Neural cell (in vitro differentiated cells): ENCODE data around the gene DAPK2.

Experiments
- EP300 ChIP-seq: fragments of 450-650 bp; conservative IDR thresholded peaks from 2 replicates; pipeline ENCODE4 v1.6.1; 2014; ENCODE audit warnings: antibody characterized with exemption, mild to moderate bottlenecking, moderate library complexity; ENCODE audit not compliant: poor library complexity, severe bottlenecking
- EZH2 ChIP-seq: fragments of 200-600, 300-800 bp; shearing (Covaris generic), sonication (generic); IDR thresholded peaks from 2 replicates; pipeline ENCODE4 v1.6.1; 2014; ENCODE audit warnings: antibody characterized with exemption, low read length, borderline replicate concordance, mild to moderate bottlenecking; ENCODE audit not compliant: insufficient read depth, poor library complexity, severe bottlenecking
- MXI1 ChIP-seq: fragments of 450-650 bp; conservative IDR thresholded peaks from 2 replicates; pipeline ENCODE4 v1.6.1; 2014; ENCODE audit warnings: antibody characterized with exemption, mild to moderate bottlenecking; ENCODE audit not compliant: poor library complexity, severe bottlenecking
- POLR2AphosphoS5 ChIP-seq: IDR thresholded peaks from 2 replicates; pipeline ENCODE4 v1.6.1; 2012
- RAD21 ChIP-seq: fragments of 450-650 bp; conservative IDR thresholded peaks from 2 replicates; pipeline ENCODE4 v1.6.1; 2014; ENCODE audit warnings: antibody characterized with exemption, mild to moderate bottlenecking, moderate library complexity
- SMC3 ChIP-seq: fragments of 450-650 bp; conservative IDR thresholded peaks from 2 replicates; pipeline ENCODE4 v1.6.1; 2014; ENCODE audit warnings: antibody characterized with exemption, mild to moderate bottlenecking, moderate library complexity; ENCODE audit not compliant: poor library complexity
- TAF1 ChIP-seq: IDR thresholded peaks from 2 replicates; pipeline ENCODE4 v1.6.1; 2012; ENCODE audit warnings: low read depth
- TF ChIP-seq, protein P1 (sequence below): fragments of 450-650 bp; IDR thresholded peaks from 2 replicates; pipeline ENCODE4 v1.5.1; 2014; ENCODE audit warnings: antibody characterized with exemption, mild to moderate bottlenecking, moderate library complexity; ENCODE audit not compliant: poor library complexity, severe bottlenecking
- TF ChIP-seq, protein P2 (sequence below): IDR thresholded peaks from 2 replicates; pipeline ENCODE4 v1.6.1; 2012; ENCODE audit warnings: borderline replicate concordance

DNA sequence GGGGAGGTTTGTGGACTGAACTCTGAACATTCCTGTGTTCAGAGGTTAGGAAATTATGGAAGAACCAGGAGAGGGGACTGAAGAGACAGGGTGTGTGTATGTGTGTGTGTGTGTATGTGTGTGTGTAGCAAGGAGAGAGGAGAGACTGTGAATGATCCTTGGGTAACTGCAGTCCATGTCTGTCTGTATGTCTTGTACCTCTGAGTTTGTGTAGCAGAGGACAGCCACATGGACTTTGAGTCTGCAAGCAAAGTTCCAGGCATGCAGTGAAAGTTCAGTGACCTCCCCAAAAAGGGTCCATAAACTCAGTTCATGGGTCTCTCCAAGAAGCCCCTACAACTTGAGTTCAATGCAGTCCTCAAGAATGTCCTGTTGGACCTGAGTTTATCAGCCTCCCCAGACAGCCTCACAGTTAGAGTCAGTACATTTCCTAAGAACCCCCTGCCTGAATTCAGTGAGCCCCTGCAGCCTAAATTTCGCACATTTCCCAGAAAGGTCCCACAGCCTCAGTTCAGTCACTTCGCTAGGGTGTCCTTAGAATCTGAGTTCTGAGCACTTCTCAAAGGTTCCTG is 184.3 kb downstream of the DAPK2 start:
- TF ChIP-seq, protein P1, sequence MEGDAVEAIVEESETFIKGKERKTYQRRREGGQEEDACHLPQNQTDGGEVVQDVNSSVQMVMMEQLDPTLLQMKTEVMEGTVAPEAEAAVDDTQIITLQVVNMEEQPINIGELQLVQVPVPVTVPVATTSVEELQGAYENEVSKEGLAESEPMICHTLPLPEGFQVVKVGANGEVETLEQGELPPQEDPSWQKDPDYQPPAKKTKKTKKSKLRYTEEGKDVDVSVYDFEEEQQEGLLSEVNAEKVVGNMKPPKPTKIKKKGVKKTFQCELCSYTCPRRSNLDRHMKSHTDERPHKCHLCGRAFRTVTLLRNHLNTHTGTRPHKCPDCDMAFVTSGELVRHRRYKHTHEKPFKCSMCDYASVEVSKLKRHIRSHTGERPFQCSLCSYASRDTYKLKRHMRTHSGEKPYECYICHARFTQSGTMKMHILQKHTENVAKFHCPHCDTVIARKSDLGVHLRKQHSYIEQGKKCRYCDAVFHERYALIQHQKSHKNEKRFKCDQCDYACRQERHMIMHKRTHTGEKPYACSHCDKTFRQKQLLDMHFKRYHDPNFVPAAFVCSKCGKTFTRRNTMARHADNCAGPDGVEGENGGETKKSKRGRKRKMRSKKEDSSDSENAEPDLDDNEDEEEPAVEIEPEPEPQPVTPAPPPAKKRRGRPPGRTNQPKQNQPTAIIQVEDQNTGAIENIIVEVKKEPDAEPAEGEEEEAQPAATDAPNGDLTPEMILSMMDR, result no peak
- TF ChIP-seq RAD21, result no peak
- TF ChIP-seq EZH2, result no peak
- TF ChIP-seq, protein P2, sequence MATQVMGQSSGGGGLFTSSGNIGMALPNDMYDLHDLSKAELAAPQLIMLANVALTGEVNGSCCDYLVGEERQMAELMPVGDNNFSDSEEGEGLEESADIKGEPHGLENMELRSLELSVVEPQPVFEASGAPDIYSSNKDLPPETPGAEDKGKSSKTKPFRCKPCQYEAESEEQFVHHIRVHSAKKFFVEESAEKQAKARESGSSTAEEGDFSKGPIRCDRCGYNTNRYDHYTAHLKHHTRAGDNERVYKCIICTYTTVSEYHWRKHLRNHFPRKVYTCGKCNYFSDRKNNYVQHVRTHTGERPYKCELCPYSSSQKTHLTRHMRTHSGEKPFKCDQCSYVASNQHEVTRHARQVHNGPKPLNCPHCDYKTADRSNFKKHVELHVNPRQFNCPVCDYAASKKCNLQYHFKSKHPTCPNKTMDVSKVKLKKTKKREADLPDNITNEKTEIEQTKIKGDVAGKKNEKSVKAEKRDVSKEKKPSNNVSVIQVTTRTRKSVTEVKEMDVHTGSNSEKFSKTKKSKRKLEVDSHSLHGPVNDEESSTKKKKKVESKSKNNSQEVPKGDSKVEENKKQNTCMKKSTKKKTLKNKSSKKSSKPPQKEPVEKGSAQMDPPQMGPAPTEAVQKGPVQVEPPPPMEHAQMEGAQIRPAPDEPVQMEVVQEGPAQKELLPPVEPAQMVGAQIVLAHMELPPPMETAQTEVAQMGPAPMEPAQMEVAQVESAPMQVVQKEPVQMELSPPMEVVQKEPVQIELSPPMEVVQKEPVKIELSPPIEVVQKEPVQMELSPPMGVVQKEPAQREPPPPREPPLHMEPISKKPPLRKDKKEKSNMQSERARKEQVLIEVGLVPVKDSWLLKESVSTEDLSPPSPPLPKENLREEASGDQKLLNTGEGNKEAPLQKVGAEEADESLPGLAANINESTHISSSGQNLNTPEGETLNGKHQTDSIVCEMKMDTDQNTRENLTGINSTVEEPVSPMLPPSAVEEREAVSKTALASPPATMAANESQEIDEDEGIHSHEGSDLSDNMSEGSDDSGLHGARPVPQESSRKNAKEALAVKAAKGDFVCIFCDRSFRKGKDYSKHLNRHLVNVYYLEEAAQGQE, result no peak
- no peak for TF ChIP-seq POLR2AphosphoS5
- TF ChIP-seq EP300, result no peak
- TF ChIP-seq SMC3, result no peak
- TF ChIP-seq TAF1, result no peak
- no peak for TF ChIP-seq MXI1
